ENCODE results near the gene ANKS6.
A peak's percentile ranks its signal among the peaks of the same experiment; 100 is the strongest.

DNA sequence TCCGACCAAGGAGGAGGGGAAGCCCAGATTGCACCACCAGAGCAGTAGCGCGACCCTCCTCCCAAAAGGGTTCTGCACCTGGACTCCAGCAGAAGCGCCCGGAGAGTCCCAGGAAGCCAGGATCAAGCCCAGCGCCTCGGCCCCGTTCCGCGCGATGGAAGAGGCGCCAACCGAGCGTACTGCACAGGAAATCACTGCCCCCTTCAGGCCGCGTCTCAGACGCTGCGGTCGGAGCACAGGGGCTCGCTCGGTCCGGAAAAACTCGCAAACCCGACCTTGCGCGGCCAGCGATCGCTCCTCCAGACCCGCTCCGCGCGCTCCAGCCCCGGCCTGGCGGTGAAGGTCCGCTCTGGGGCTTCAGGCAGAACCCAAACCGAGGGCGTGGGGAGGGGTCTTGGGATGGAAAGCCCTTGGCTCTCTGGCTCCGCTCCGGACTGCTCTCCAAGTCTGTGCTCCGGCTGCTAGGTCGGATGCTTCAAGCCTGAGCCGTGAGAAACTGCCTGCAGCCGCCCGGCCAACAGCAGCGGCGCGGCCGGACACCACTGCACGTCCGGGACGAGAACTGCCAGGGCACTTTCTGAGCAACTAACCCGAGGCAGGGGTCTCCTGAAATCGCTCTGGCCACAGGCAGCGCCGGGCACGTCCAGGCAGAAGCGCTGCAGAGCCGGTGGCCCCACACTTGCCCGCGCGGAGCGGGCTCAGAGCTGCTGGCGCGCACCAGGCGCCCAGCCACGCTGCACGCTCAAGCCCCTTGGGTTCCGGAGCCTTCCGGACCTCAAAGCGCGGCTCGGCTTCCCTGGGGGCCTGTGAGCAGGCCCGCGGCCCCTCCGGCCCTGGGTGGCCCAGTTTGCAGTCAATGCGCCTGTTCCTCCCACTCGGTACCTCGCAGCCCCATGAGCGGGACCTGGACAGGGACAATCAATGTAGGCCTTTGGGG is 88.9 kb downstream of the ANKS6 start:
- TF ChIP-seq YY1 (IDR thresholded peaks at IDR 0.05; ENCODE audit: extremely low read depth, insufficient replicate concordance, low read depth, low read length) (no peak), POLR2A (IDR thresholded peaks at IDR 0.05; ENCODE audit: borderline replicate concordance, extremely low read depth, insufficient read depth, insufficient read length) (no peak), ZFX (IDR thresholded peaks at IDR 0.05) (no peak), SP1 (IDR thresholded peaks at IDR 0.05; ENCODE audit: low read depth) (no peak), SRF (IDR thresholded peaks at IDR 0.05; ENCODE audit: low read depth) (no peak), EGR1 (IDR thresholded peaks at IDR 0.05; ENCODE audit: low read depth) (no peak), POLR2AphosphoS5 (IDR thresholded peaks at IDR 0.05; ENCODE audit: low read depth, low read length) (no peak), ZNF274 (IDR thresholded peaks at IDR 0.05; ENCODE audit: low read depth, low read length) (no peak), EZH2 (IDR thresholded peaks at IDR 0.05) (no peak), JUND (IDR thresholded peaks at IDR 0.05) (no peak)
- TF ChIP-seq, protein P1, sequence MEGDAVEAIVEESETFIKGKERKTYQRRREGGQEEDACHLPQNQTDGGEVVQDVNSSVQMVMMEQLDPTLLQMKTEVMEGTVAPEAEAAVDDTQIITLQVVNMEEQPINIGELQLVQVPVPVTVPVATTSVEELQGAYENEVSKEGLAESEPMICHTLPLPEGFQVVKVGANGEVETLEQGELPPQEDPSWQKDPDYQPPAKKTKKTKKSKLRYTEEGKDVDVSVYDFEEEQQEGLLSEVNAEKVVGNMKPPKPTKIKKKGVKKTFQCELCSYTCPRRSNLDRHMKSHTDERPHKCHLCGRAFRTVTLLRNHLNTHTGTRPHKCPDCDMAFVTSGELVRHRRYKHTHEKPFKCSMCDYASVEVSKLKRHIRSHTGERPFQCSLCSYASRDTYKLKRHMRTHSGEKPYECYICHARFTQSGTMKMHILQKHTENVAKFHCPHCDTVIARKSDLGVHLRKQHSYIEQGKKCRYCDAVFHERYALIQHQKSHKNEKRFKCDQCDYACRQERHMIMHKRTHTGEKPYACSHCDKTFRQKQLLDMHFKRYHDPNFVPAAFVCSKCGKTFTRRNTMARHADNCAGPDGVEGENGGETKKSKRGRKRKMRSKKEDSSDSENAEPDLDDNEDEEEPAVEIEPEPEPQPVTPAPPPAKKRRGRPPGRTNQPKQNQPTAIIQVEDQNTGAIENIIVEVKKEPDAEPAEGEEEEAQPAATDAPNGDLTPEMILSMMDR (IDR thresholded peaks at IDR 0.05 in 2 of 3, conservative IDR thresholded peaks at IDR 0.05 in 1 of 3; ENCODE audit: borderline replicate concordance in 1 of 3, insufficient read depth in 1 of 3, low read depth in 2 of 3, low read length in 2 of 3), result peak; percentile 19 to 54 (median 54); a peak in 4 of 6 replicates
- TF ChIP-seq, protein P2, sequence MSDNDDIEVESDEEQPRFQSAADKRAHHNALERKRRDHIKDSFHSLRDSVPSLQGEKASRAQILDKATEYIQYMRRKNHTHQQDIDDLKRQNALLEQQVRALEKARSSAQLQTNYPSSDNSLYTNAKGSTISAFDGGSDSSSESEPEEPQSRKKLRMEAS (IDR thresholded peaks at IDR 0.05), result no peak
- TF ChIP-seq, protein P3, sequence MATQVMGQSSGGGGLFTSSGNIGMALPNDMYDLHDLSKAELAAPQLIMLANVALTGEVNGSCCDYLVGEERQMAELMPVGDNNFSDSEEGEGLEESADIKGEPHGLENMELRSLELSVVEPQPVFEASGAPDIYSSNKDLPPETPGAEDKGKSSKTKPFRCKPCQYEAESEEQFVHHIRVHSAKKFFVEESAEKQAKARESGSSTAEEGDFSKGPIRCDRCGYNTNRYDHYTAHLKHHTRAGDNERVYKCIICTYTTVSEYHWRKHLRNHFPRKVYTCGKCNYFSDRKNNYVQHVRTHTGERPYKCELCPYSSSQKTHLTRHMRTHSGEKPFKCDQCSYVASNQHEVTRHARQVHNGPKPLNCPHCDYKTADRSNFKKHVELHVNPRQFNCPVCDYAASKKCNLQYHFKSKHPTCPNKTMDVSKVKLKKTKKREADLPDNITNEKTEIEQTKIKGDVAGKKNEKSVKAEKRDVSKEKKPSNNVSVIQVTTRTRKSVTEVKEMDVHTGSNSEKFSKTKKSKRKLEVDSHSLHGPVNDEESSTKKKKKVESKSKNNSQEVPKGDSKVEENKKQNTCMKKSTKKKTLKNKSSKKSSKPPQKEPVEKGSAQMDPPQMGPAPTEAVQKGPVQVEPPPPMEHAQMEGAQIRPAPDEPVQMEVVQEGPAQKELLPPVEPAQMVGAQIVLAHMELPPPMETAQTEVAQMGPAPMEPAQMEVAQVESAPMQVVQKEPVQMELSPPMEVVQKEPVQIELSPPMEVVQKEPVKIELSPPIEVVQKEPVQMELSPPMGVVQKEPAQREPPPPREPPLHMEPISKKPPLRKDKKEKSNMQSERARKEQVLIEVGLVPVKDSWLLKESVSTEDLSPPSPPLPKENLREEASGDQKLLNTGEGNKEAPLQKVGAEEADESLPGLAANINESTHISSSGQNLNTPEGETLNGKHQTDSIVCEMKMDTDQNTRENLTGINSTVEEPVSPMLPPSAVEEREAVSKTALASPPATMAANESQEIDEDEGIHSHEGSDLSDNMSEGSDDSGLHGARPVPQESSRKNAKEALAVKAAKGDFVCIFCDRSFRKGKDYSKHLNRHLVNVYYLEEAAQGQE (IDR thresholded peaks at IDR 0.05; ENCODE audit: low read depth), result no peak

All from HCT116 (cell line).